Skin of body (tissue), 3 donors: ENCODE results near the gene TXNDC15. TPM values are rescaled to one million over a fixed set of nuclear protein-coding genes. Genes with fewer than 3 reads are reported as not detected.

ENCODE experiments used
- DNase-seq: peaks from one replicate; lab custom pipeline; 2025; lab: John Stamatoyannopoulos, UW
- small RNA-seq: library from RNA; depleted of rRNA; stranded (forward); fragments of <200 nt; gene quantifications from one replicate; pipeline ENCODE3, GENCODE V24; 2014; ENCODE audit warnings: low replicate concordance
- total RNA-seq: library from RNA; depleted of rRNA; stranded (reverse); fragments of >200 nt; gene quantifications from one replicate; pipeline ENCODE4 v1.2.3, GENCODE V29; 2014

The TXNDC15 gene
- total RNA-seq, 1 donor from 2014 or later = 51.8 TPM

DNA sequence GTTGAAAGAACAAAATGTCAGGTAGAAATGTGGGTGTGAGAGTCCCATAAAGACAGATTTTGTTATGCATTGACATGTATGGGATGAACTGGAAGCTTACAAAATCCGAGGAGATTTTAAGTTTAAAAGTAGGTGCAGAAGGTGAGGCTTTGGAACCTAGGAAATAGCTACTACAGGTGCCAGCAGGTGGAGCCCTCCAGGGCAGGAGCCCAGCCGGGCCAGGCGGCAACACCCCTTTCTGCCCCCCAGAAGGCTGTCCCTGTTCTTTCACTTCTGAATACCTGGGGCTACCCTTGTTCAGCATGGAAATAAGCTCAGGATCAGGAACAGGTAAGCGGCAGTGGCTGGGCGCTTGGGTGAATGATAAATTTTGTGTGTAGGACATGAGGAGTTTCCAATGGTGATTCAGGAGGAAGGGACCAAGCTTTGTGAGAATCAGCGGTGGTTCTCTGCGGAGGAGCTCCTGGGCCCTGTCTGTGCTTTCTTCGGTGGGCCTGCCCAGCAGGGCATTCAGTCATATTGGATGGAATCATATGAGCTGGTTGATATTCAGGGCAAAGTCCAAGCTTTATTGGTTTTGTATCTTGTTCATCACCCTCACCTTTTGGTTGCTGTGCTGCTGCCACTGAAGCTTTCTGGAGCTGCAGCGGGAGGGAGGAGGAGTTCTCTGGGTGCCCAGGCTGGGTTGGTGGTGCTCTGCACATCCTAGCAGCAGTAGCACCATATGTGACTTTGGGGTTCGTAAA lies 43.1 kb downstream of the TXNDC15 start:
- DNase-seq = no peak

GRCh38 chr5:134918861-134919260 lies 44.7 kb downstream of the TXNDC15 start:
- no peak for DNase-seq

DNA sequence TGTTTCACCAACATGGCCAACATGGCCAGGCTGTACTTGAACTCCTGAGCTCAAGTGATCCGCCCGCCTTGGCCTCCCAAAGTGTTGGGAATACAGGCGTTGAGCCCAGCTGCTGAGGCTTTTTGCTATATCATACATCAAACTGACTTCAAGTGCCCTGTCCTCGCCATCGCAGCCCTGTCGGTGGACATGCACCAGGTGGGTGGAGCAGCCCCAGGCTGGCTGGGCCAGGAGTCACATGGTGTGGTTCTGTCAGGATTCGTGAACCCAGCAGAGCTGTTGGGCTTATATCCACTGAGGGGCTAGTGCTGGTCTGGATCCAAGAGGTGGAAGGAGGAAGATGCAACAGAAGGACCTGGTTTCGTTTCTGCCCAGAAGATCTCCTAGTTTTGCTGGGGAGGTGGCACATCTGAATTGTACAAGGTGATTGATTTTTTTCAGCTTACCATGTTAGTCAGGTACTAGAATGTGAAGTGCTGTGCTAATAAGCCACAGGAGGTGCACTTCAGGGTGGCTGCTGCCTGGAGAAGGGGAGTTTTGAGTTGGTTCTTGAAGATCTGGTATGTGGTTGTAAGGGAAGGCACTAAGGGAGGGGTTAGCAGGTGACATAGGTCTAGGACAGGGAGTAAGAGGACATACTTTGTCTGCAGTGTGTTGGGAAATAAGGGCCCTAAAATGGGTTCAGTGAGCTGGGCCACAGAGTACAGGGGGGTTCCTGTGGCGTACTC lies 46.8 kb downstream of the TXNDC15 start:
- no peak for DNase-seq

GRCh38 chr5:134932508-134932907 lies 58.3 kb downstream of the TXNDC15 start:
- no peak for DNase-seq

DNA sequence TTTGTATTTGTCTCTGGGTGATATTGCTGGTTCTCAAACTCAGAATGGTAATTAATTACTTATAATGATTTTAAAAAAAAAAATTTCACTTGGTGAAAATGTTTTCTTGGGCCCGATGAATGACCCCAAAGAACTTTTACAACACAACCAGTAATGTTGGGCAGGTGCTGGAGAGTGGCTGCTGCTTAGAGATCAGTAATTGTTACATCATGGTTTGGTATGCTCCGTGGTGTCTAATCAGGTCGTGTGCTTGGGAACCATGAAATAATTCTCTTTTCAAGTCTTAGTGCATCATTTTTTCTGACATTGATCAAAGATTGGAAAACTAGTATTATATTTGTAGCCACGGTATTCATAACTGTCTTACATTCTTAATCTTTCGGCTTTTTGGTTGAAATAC lies 60.0 kb downstream of the TXNDC15 start:
- DNase-seq = no peak

GRCh38 chr5:134935711-134936602 lies 61.8 kb downstream of the TXNDC15 start:
- no peak for DNase-seq

DNA sequence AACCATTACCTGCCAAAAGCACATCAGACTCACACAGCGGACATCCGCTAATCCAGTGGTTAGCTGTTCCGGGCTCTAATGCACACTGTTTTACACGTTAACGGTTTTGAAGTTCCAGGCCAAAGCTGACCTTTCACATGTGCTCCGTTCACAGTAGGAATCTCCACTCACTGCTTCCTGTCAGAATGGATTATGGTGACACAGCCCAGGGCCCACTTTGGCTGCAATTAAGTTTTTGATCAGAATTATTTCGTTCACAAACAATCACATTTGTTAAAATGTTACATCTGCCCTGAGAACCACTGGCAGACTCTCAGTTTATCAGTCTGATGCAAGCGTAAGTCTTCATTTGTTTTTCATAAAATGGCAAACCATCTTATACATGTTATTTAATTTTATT lies 63.4 kb downstream of the TXNDC15 start:
- DNase-seq = no peak

DNA sequence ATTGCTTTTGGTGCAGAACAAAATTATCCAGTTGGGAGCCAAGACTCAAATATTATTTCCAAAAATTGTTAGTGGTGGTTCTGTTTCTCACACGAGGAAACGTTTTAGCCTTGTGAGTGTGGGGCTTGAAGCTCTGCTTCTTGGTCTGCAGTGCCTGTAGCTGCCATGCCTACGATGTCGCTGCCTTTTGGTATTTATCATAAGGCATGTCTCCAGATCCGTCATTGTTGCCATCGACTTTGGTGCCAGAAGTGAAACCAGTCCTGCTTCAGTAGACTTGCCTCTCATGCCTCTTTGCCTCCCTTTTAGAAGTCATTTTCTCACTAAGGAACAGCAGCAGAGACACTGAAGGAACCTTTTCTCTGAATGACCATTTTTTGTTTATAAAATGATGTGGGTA lies 63.9 kb downstream of the TXNDC15 start:
- DNase-seq = no peak

DNA sequence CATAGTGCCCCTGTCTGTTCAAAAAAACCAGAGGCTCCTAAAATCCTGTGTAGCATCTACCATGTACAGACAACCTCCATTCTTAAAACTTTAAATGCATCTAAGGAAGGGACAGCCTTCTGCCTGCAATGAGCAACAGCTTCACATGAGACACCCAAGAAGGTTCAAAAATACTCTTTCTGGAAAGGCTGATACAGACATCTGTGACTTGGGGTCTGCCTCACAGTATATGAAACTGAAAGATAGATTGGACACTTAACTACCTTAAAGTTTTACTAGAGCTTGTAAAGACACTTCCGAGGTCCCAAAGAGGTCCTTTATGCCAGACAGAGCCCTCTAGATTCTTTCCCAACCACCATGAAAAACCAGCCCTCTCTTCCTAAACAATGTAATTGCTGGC lies 65.3 kb downstream of the TXNDC15 start:
- DNase-seq = no peak

- no peak for DNase-seq
Observed at GRCh38 chr5:134943547-134943946, 69.4 kb downstream of the TXNDC15 start.

DNA sequence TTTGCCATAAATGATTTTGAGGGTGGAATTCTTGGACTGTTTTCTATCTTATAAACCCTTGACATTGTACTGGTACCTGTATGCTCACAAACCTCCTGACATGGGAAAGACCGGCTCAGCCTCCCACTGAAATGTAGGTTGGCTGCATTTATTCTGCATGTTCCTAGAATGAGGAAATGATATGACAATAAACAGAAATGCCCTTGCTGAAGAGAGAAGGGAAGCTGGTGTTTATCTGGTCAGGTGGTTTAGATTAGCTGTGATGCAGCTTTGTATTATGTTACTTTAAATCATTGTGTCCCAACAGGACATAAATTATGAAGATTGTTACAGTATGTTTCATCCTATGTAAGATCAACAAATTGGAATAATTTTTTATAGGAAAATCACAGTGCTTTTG lies 70.5 kb downstream of the TXNDC15 start:
- no peak for DNase-seq

- DNase-seq = no peak
Observed at GRCh38 chr5:134945041-134945440, 70.9 kb downstream of the TXNDC15 start.

DNA sequence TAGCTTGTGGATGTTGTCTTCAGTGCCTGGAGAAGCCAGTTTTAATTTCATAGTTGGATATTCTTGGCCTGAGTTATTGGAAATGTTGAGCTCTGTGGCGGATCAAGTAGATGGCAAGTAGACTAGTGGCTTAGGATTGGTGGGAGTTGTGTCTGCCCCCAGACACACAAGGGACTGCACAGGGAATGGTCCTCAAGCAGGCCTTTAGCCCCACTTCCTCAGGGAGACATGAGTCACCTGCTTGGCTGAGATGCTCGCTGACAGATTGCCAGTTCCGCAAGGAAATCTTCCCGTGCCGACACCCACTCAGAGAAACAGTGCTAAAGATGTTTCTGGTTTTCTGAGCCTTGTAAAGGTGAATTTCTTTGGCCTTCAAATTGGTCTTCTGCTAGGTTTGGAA lies 74.7 kb downstream of the TXNDC15 start:
- DNase-seq = no peak

- DNase-seq = no peak
Observed at GRCh38 chr5:134949316-134949715, 75.1 kb downstream of the TXNDC15 start.

Small RNA genes lying within 50 kb of the gene (small RNA-seq; reads per million reads assigned to genes)
- not detected for gene MIR4461
- not detected for gene MTND3P25
- not detected for gene MTND4LP30

Other genes with a start within 250 kb of the TXNDC15 start
- 31.0 TPM for gene SAR1B, start 241.5 kb upstream of the TXNDC15 start, total RNA-seq
- gene SEC24A, start 225.6 kb upstream of the TXNDC15 start, total RNA-seq = 24.8 TPM
- 29.6 TPM for gene CAMLG, start 135.8 kb upstream of the TXNDC15 start, total RNA-seq
- 40.1 TPM for gene DDX46, start 115.6 kb upstream of the TXNDC15 start, total RNA-seq
- 42.8 TPM for gene C5orf24, start 28.4 kb upstream of the TXNDC15 start, total RNA-seq
- gene PCBD2, start 30.8 kb downstream of the TXNDC15 start, total RNA-seq = 5.7 TPM
- gene CATSPER3, start 93.5 kb downstream of the TXNDC15 start, total RNA-seq = not detected
- 1.1 TPM for gene PITX1, start 159.9 kb downstream of the TXNDC15 start, total RNA-seq